Liver (tissue), 9 donors: ENCODE measurements around the gene CATSPERB. TPM values are rescaled to one million over a fixed set of nuclear protein-coding genes. Genes with fewer than 3 reads are reported as not detected.
"Not testable (repeated sequence)": the region's sequence is repeated elsewhere in the genome, so short reads cannot be mapped to it uniquely, and the experiment has no call there.

ENCODE experiments used
- DNase-seq: peaks from one replicate; pipeline ENCODE4 v3.0.0-alpha.2; 2017; ENCODE audit warnings: low spot score
- H3K27ac ChIP-seq, 2 donors: one replicate each; pipeline ENCODE4 v1.7.0; 2013; ENCODE audit warnings: inconsistent platforms in 2 of 2, low read length in 2 of 2, control low read depth in 1 of 2, low read depth in 1 of 2, mild to moderate bottlenecking in 1 of 2
- H3K27me3 ChIP-seq, 4 donors: one replicate each; pipeline versions ENCODE4 v1.6.1 to v1.7.0; 2013; ENCODE audit warnings: low read length in 3 of 4, inconsistent platforms in 1 of 4, mild to moderate bottlenecking in 1 of 4, moderate library complexity in 1 of 4; ENCODE audit not compliant: control insufficient read depth in 4 of 4, insufficient read depth in 4 of 4
- H3K36me3 ChIP-seq, 4 donors: one replicate each; pipeline versions ENCODE4 v1.6.1 to v1.7.0; 2013; ENCODE audit warnings: low read length in 3 of 4, mild to moderate bottlenecking in 3 of 4, low read depth in 1 of 4, moderate library complexity in 1 of 4; ENCODE audit not compliant: control insufficient read depth in 4 of 4, insufficient read depth in 3 of 4
- H3K4me1 ChIP-seq, 4 donors: one replicate each; pipeline versions ENCODE4 v1.6.1 to v1.7.0; 2013; ENCODE audit warnings: low read length in 3 of 4, mild to moderate bottlenecking in 3 of 4, moderate library complexity in 1 of 4; ENCODE audit not compliant: control insufficient read depth in 4 of 4, insufficient read depth in 4 of 4
- H3K4me3 ChIP-seq, 3 donors: one replicate each; pipeline versions ENCODE4 v1.6.1 to v1.7.0; 2013; ENCODE audit warnings: low read length in 3 of 3, control low read depth in 1 of 3, low read depth in 1 of 3, mild to moderate bottlenecking in 1 of 3
- H3K9ac ChIP-seq, 2 donors: one replicate each; pipeline ENCODE4 v1.7.0; 2013; ENCODE audit warnings: low read length in 2 of 2, mild to moderate bottlenecking in 2 of 2, moderate library complexity in 2 of 2, control low read depth in 1 of 2, low read depth in 1 of 2
- H3K9me3 ChIP-seq, 4 donors: one replicate each; pipeline versions ENCODE4 v1.6.1 to v1.7.0; 2013; ENCODE audit warnings: low read length in 3 of 4; ENCODE audit not compliant: control insufficient read depth in 4 of 4
- ATF3 ChIP-seq: IDR thresholded peaks from 2 replicates; pipeline ENCODE4 v1.6.1; 2016; ENCODE audit warnings: antibody characterized with exemption
- CTCF ChIP-seq: fragments of 150-350 bp; IDR thresholded peaks from 2 replicates; pipeline ENCODE4 v1.5.1; 2017; ENCODE audit warnings: improper control_type of control experiment, low read depth, low read length; ENCODE audit not compliant: missing input control
- EGR1 ChIP-seq, 2 donors: IDR thresholded peaks; 2 replicates each; pipeline ENCODE4 v1.6.1; 2016 to 2018; ENCODE audit warnings: antibody characterized with exemption in 2 of 2, low read depth in 2 of 2
- FOXA1 ChIP-seq: IDR thresholded peaks from 2 replicates; pipeline ENCODE4 v1.6.1; 2016; ENCODE audit warnings: antibody characterized with exemption
- FOXA2 ChIP-seq: IDR thresholded peaks from 2 replicates; pipeline ENCODE4 v1.6.1; 2016; ENCODE audit warnings: antibody characterized with exemption
- GABPA ChIP-seq, 2 donors: IDR thresholded peaks in 1 of 2; conservative IDR thresholded peaks in 1 of 2; 2 replicates each; pipeline ENCODE4 v1.6.1; 2016; ENCODE audit warnings: antibody characterized with exemption in 2 of 2, mild to moderate bottlenecking in 1 of 2, moderate library complexity in 1 of 2
- HNF4A ChIP-seq, 2 donors: conservative IDR thresholded peaks; 2 replicates each; pipeline ENCODE4 v1.6.1; 2016; ENCODE audit warnings: antibody characterized with exemption in 2 of 2, mild to moderate bottlenecking in 2 of 2
- HNF4G ChIP-seq: IDR thresholded peaks from 2 replicates; pipeline ENCODE4 v1.6.1; 2016; ENCODE audit warnings: antibody characterized with exemption
- JUND ChIP-seq, 2 donors: IDR thresholded peaks; 2 replicates each; pipeline ENCODE4 v1.6.1; 2016; ENCODE audit warnings: antibody characterized with exemption in 2 of 2
- MAX ChIP-seq: IDR thresholded peaks from 2 replicates; pipeline ENCODE4 v1.6.1; 2016; ENCODE audit warnings: antibody characterized with exemption
- NR2F2 ChIP-seq: IDR thresholded peaks from 2 replicates; pipeline ENCODE4 v1.6.1; 2016; ENCODE audit warnings: antibody characterized with exemption
- RAD21 ChIP-seq, 2 donors: IDR thresholded peaks; 2 replicates each; pipeline ENCODE4 v1.6.1; 2016; ENCODE audit warnings: antibody characterized with exemption in 2 of 2, mild to moderate bottlenecking in 2 of 2
- REST ChIP-seq: IDR thresholded peaks from 2 replicates; pipeline ENCODE4 v1.6.1; 2016; ENCODE audit warnings: antibody characterized with exemption, mild to moderate bottlenecking
- RXRA ChIP-seq, 2 donors: IDR thresholded peaks; 2 replicates each; pipeline ENCODE4 v1.6.1; 2017 to 2018; ENCODE audit warnings: antibody characterized with exemption in 2 of 2, mild to moderate bottlenecking in 1 of 2
- SP1 ChIP-seq: IDR thresholded peaks from 2 replicates; pipeline ENCODE4 v1.6.1; 2018; ENCODE audit warnings: antibody characterized with exemption, mild to moderate bottlenecking
- TAF1 ChIP-seq: conservative IDR thresholded peaks from 2 replicates; pipeline ENCODE4 v1.6.1; 2016; ENCODE audit warnings: antibody characterized with exemption, mild to moderate bottlenecking
- YY1 ChIP-seq: IDR thresholded peaks from 2 replicates; pipeline ENCODE4 v1.6.1; 2016; ENCODE audit warnings: antibody characterized with exemption, mild to moderate bottlenecking
- ZBTB33 ChIP-seq: IDR thresholded peaks from 2 replicates; pipeline ENCODE4 v1.6.1; 2016; ENCODE audit warnings: antibody characterized with exemption
- WGBS: extraction: QIAGEN DNeasy Blood & Tissue Kit; methylation state at CpG from one replicate; pipeline ENCODE4 v1.1.7; 2013; 5-methylcytosine and 5-hydroxymethylcytosine counted together
- polyA plus RNA-seq, 2 donors: library from polyadenylated mRNA; stranded (reverse) in 1 of 2; unstranded in 1 of 2; fragments of 200-250 nt in 1 of 2; fragments of >200 nt in 1 of 2; fragmentation: Nextera tagmentation in 1 of 2; extraction: Ambion mirVana in 1 of 2; gene quantifications; one replicate each; pipeline versions ENCODE4 v1.2.1 to v1.2.3, GENCODE V29; 2013 to 2015
- total RNA-seq, 2 donors: library from RNA; depleted of rRNA; stranded (reverse); fragments of >200 nt; gene quantifications; one replicate each; pipeline ENCODE4 v1.2.3, GENCODE V29; 2014
- donor health status: healthy.
- donor health status: healthy.
- donor health status: healthy.
- donor health status: healthy.
- donor health status: healthy.

CATSPERB gene
- total and polyA plus RNA-seq, 4 donors: 0.01 to 0.59 (median 0.07) TPM; not detected in 1

- TF ChIP-seq FOXA2: no peak
- TF ChIP-seq REST: no peak
Observed at GRCh38 chr14:91607322-91608047, 124.4 kb downstream of the CATSPERB start (continued).

- DNase-seq: no peak
- Histone ChIP-seq H3K27me3 (no peaks in the 10 kb centered on the region), H3K4me3 (no peak overlapping the region), H3K27ac (no peak overlapping the region), H3K36me3 (no peaks in the 10 kb centered on the region), H3K9me3 (no peaks in the 10 kb centered on the region), H3K4me1 (peaks cover 0 to 7% (median 2%) of the 10 kb centered on the region in 4 donors), H3K9ac (no peak overlapping the region)
- TF ChIP-seq JUND (IDR thresholded peaks at IDR 0.05) (no peak), ATF3 (no peak), NR2F2 (no peak), RAD21 (IDR thresholded peaks at IDR 0.05) (no peak), RXRA (IDR thresholded peaks at IDR 0.05) (no peak), TAF1 (no peak), EGR1 (IDR thresholded peaks at IDR 0.05; ENCODE audit: low read depth in 2 of 2) (no peak), MAX (no peak), REST (no peak), HNF4G (no peak), YY1 (no peak), HNF4A (conservative IDR thresholded peaks at IDR 0.05) (no peak), GABPA (IDR thresholded peaks at IDR 0.05 in 1 of 2, conservative IDR thresholded peaks at IDR 0.05 in 1 of 2) (no peak), ZBTB33 (no peak), CTCF (no peak), FOXA2 (no peak), SP1 (no peak), FOXA1 (no peak)
- WGBS: 68% methylated on average over 3 of the region's 3 CpGs
Observed at GRCh38 chr14:91606851-91607250, 125.0 kb downstream of the CATSPERB start.

GRCh38 chr14:91604611-91605010 is 127.3 kb downstream of the CATSPERB start:
- not testable (repeated sequence) for H3K4me1 ChIP-seq, H3K27me3 ChIP-seq, H3K9ac ChIP-seq, H3K36me3 ChIP-seq, H3K4me3 ChIP-seq, DNase-seq, H3K27ac ChIP-seq, H3K9me3 ChIP-seq
- 83% methylated on average over 1 of the region's 1 CpG for WGBS
